GM12878 (cell line): ENCODE data around the gene DGKA. TPM values are rescaled to one million over a fixed set of nuclear protein-coding genes. Genes with fewer than 3 reads are reported as not detected.
A peak's percentile ranks its signal among the peaks of the same experiment; 100 is the strongest.

Experiments
- ATAC-seq: fragments of 200-7000 bp; cut with Tn5 transposase; 3 replicates; pipeline ENCODE4 v1.9.1; 2020; ENCODE audit warnings: mild to moderate bottlenecking, moderate library complexity
- BruUV-seq: library from RNA; stranded (reverse); fragments of 400-500 nt; replicated peaks from 2 replicates; lab custom pipeline; 2021; lab: Mats Ljungman, UMichigan
- CTCF ChIA-PET: fragments of 300-600 bp; sonication (Branson Sonifier 250); formaldehyde crosslinking; extraction: SDS; loops from one replicate; lab custom pipeline; 2021; ENCODE audit warnings: inconsistent platforms; lab: Yijun Ruan, JAX
- POLR2A ChIA-PET: fragments of 350-600 bp; formaldehyde crosslinking; extraction: SDS; loops from one replicate; lab custom pipeline; 2021; ENCODE audit warnings: inconsistent platforms; lab: Charles Lee
- RAD21 ChIA-PET: fragments of 300-600 bp; sonication (Branson Sonifier 250); formaldehyde crosslinking; loops from one replicate; lab custom pipeline; 2023; ENCODE audit warnings: antibody characterized with exemption; ENCODE audit not compliant: unreplicated experiment; lab: Charles Lee
- SMC1A ChIA-PET: fragments of 300-600 bp; sonication (Branson Sonifier 250); formaldehyde crosslinking; loops from one replicate; lab custom pipeline; 2023; ENCODE audit not compliant: unreplicated experiment, uncharacterized antibody; lab: Charles Lee
- DNase-seq: peaks from one replicate; pipeline ENCODE4 v3.0.0-alpha.2; 2011; ENCODE audit warnings: low read depth, low spot score
- FAIRE-seq: peaks from 3 replicates; lab custom pipeline; 2011; peaks lifted over from hg19 to GRCh38; lab: Jason Lieb, UNC
- H2AFZ ChIP-seq: 2 replicates; pipeline ENCODE4 v1.6.0; 2011; ENCODE audit warnings: low read depth, low read length, control low read depth; ENCODE audit not compliant: control insufficient read depth
- H3K27ac ChIP-seq: 2 replicates; pipeline ENCODE4 v1.5.1; 2011; ENCODE audit warnings: control low read depth; ENCODE audit not compliant: control insufficient read depth, insufficient read depth
- H3K27me3 ChIP-seq, 2 experiments: replicated peaks in 1 of 2; 2 replicates each; pipeline versions ENCODE4 v1.6.0 to v1.6.1; 2011; ENCODE audit warnings: low read length in 1 of 2; ENCODE audit not compliant: control insufficient read depth in 2 of 2, insufficient read depth in 2 of 2
- H3K36me3 ChIP-seq, 2 experiments: 2 replicates each; pipeline ENCODE4 v1.5.1; 2011; ENCODE audit warnings: low read length in 1 of 2; ENCODE audit not compliant: control insufficient read depth in 2 of 2, insufficient read depth in 2 of 2
- H3K4me1 ChIP-seq: 2 replicates; pipeline ENCODE4 v1.6.1; 2011; ENCODE audit warnings: mild to moderate bottlenecking, low read length, moderate library complexity, mixed read lengths; ENCODE audit not compliant: control insufficient read depth, insufficient read depth
- H3K4me2 ChIP-seq: 2 replicates; pipeline ENCODE4 v1.6.0; 2011; ENCODE audit warnings: control low read depth; ENCODE audit not compliant: control insufficient read depth, insufficient read depth
- H3K4me3 ChIP-seq: fragments of 200-600 bp; sonication (generic); 2 replicates; pipeline ENCODE4 v1.5.1; 2016
- H3K79me2 ChIP-seq: 2 replicates; pipeline ENCODE4 v1.6.0; 2011; ENCODE audit warnings: low read length; ENCODE audit not compliant: control insufficient read depth, insufficient read depth
- H3K9ac ChIP-seq: 2 replicates; pipeline ENCODE4 v1.8.0; 2011; ENCODE audit warnings: low read length, control low read depth, mixed read lengths; ENCODE audit not compliant: control insufficient read depth, insufficient read depth
- H3K9me3 ChIP-seq: replicated peaks from 3 replicates; pipeline ENCODE4 v1.5.1; 2011; ENCODE audit warnings: mild to moderate bottlenecking, low read length; ENCODE audit not compliant: control insufficient read depth, insufficient read depth
- H4K20me1 ChIP-seq: 2 replicates; pipeline ENCODE4 v1.6.0; 2011; ENCODE audit not compliant: control insufficient read depth, insufficient read depth
- ATF2 ChIP-seq: IDR thresholded peaks from 2 replicates; pipeline ENCODE4 v1.6.1; 2012; ENCODE audit warnings: low read length, inconsistent platforms
- SMAD5 ChIP-seq: IDR thresholded peaks from 2 replicates; pipeline ENCODE4 v1.6.1; 2016; ENCODE audit warnings: antibody characterized with exemption, low read depth
- SRF ChIP-seq, 2 experiments: IDR thresholded peaks; 2 replicates each; pipeline ENCODE4 v1.6.1; 2011; ENCODE audit warnings: low read depth in 2 of 2, low read length in 2 of 2, mild to moderate bottlenecking in 1 of 2, moderate library complexity in 1 of 2
- ZNF384 ChIP-seq: IDR thresholded peaks from 2 replicates; pipeline ENCODE4 v1.6.1; 2012; ENCODE audit warnings: low read depth, mild to moderate bottlenecking, low read length, improper control_type of control experiment, borderline replicate concordance
- WGBS: methylation state at CpG from one replicate; pipeline ENCODE4 v1.1.6; 2016; ENCODE audit warnings: low lambda C conversion rate; ENCODE audit not compliant: insufficient replicate concordance, insufficient coverage; ENCODE audit errors: missing lambda C conversion rate; 5-methylcytosine and 5-hydroxymethylcytosine counted together
- in situ Hi-C: fragments of 300-500 bp; cut with MboI; formaldehyde crosslinking; loops from 9 replicates; pipeline ENCODE4 v1.14.3; 2018; ENCODE audit warnings: mixed read lengths
- intact Hi-C: fragments of 100-400 bp; cut with micrococcal nuclease; formaldehyde crosslinking; loops from one replicate; pipeline ENCODE4 v1.14.2; 2022; ENCODE audit not compliant: unreplicated experiment
- polyA plus RNA-seq, 11 experiments: library from polyadenylated mRNA; depleted of rRNA in 4 of 11; unstranded in 6 of 11; stranded (reverse) in 5 of 11; fragments of >200 nt; fragmentation: Nextera tagmentation in 4 of 11; fragmentation: Illumina TruSeq in 1 of 11; extraction: Ambion mirVana in 4 of 11; extraction: Trizol in 1 of 11; gene quantifications; 1 replicate in 1 of 11; 2 replicates in 10 of 11; pipeline versions ENCODE4 v1.2.1 to v1.2.3, GENCODE V29; 2011 to 2016; ENCODE audit warnings: inconsistent platforms in 2 of 11, missing spikeins in 2 of 11, low read depth in 1 of 11
- total RNA-seq, 4 experiments: library from RNA; depleted of rRNA in 3 of 4; stranded (reverse); fragments of >200 nt in 3 of 4; fragmentation: Illumina TruSeq in 1 of 4; extraction: Trizol in 1 of 4; gene quantifications; 2 replicates each; pipeline versions ENCODE4 v1.2.1 to v1.2.3, GENCODE V29; 2013 to 2021

The DGKA gene
- total and polyA plus RNA-seq, 10 of the 15 experiments (the other 5 are each of a cell fraction or from before 2014, with no cell fraction given), result 14.0 to 65.5 (median 37.1) TPM

GRCh38 chr12:55983232-55983842 is 52.4 kb downstream of the DGKA start:
- peaks cover 2% of the 10 kb centered on the region for H3K79me2 ChIP-seq
- no peak overlapping the region for H3K9ac ChIP-seq
- H3K4me3 ChIP-seq, result no peak overlapping the region
- TF ChIP-seq SRF (IDR thresholded peaks at IDR 0.05; ENCODE audit: low read depth in 2 of 2, low read length in 2 of 2) (no peak), SMAD5 (no peak), ZNF384 (peak; percentile 47; the same call in 1 of the 2 replicates), ATF2 (no peak)
- ChIA-PET CTCF (interaction anchor here (0.6 to 4.2 kb wide), 12 partner anchors 8 to 1206 kb away, joined by 3 to 45 read pairs (median 6); partner anchors contain the start of genes RAB5B and SUOX), SMC1A (interaction anchor here (0.7 to 3.0 kb wide), 14 partner anchors 9 to 254 kb away, joined by 3 to 37 read pairs (median 5); partner anchors contain the start of genes RAB5B and SUOX), POLR2A (interaction anchor here (0.6 to 5.6 kb wide), 11 partner anchors 9 to 645 kb away, joined by 3 to 85 read pairs (median 5); partner anchors contain the start of genes DGKA, PYM1, RAB5B and SUOX), RAD21 (interaction anchor here (0.6 to 6.4 kb wide), 9 partner anchors 9 to 245 kb away, joined by 3 to 56 read pairs (median 6); partner anchors contain the start of genes RAB5B and SUOX)
- no peaks in the 10 kb centered on the region for H3K27me3 ChIP-seq
- FAIRE-seq, result no peak
- no peaks in the 10 kb centered on the region for H3K9me3 ChIP-seq
- no peak overlapping the region for H3K4me2 ChIP-seq
- H3K36me3 ChIP-seq, result peaks cover 0 to 14% of the 10 kb centered on the region in 2 experiments; a peak in 3 of 4 replicates
- no peak overlapping the region for H2AFZ ChIP-seq
- peak; percentile 57 for ATAC-seq
- WGBS, result 99% methylated on average over 3 of the region's 4 CpGs
- peak overlapping the region; percentile 38; the same call in 1 of the 2 replicates for H3K27ac ChIP-seq
- DNase-seq, result no peak
- intact Hi-C loops (no loop called here), in situ Hi-C loops (no loop called here)
- H4K20me1 ChIP-seq, result no peaks in the 10 kb centered on the region
- no TSS peak for BruUV-seq
- H3K4me1 ChIP-seq, result peaks cover 16% of the 10 kb centered on the region
